D341Med (cell line): ENCODE data around the gene RAPSN.

ENCODE experiments used
- DNase-seq: peaks from one replicate; pipeline ENCODE4 v3.0.0; 2012; ENCODE audit warnings: low spot score

Gene RAPSN

GRCh38 chr11:47433157-47433556 is 15.8 kb downstream of the RAPSN start:
- no peak for DNase-seq

GRCh38 chr11:47431356-47432083 is 17.4 kb downstream of the RAPSN start:
- no peak for DNase-seq

GRCh38 chr11:47430524-47430923 is 18.4 kb downstream of the RAPSN start:
- DNase-seq = no peak

GRCh38 chr11:47426062-47426956 is 22.6 kb downstream of the RAPSN start, which contains the start of gene PSMC3:
Gene PSMC3, minus strand, starts transcription at chr11:47426439. Its CDS starts 160 bp downstream, at chr11:47426279.
- DNase-seq = peak; percentile 97

GRCh38 chr11:47425611-47426010 is 23.3 kb downstream of the RAPSN start:
- no peak for DNase-seq

- DNase-seq = no peak
Observed at GRCh38 chr11:47418454-47419259, 30.3 kb downstream of the RAPSN start.

- no peak for DNase-seq
Observed at GRCh38 chr11:47417712-47418111, 31.2 kb downstream of the RAPSN start.

GRCh38 chr11:47415949-47416472 is 32.9 kb downstream of the RAPSN start:
- DNase-seq = peak; percentile 74

GRCh38 chr11:47415091-47415854 is 33.7 kb downstream of the RAPSN start:
- DNase-seq = no peak

GRCh38 chr11:47414685-47415070 is 34.3 kb downstream of the RAPSN start:
- DNase-seq = no peak

GRCh38 chr11:47413908-47414684 is 34.8 kb downstream of the RAPSN start:
- no peak for DNase-seq

- DNase-seq = no peak
Observed at GRCh38 chr11:47413351-47413750, 35.6 kb downstream of the RAPSN start.

- peak; percentile 72 for DNase-seq
Observed at GRCh38 chr11:47411884-47412746, 36.8 kb downstream of the RAPSN start.

- no peak for DNase-seq
Observed at GRCh38 chr11:47410370-47411264, 38.3 kb downstream of the RAPSN start.

- DNase-seq = no peak
Observed at GRCh38 chr11:47409440-47410369, 39.2 kb downstream of the RAPSN start.

- DNase-seq = peak; percentile 35
Observed at GRCh38 chr11:47408598-47409439, 40.1 kb downstream of the RAPSN start.
